ENCODE results near the gene NFKBIL1.

GRCh38 chr6:31558318-31558625 lies 10.9 kb downstream of the NFKBIL1 start:
- TF ChIP-seq CTCF (IDR thresholded peaks at IDR 0.05; ENCODE audit: low read depth, low read length) = no peak
- TF ChIP-seq POLR2A (IDR thresholded peaks at IDR 0.05; ENCODE audit: extremely low read depth, insufficient read length) = no peak
- TF ChIP-seq MAX (IDR thresholded peaks at IDR 0.05; ENCODE audit: low read depth, low read length) = no peak

All from NB4 (cell line).